ENCODE data around the gene CREB5.

Gene CREB5

GRCh38 chr7:28768577-28769147 lies 356.3 kb downstream of the CREB5 start:
- H3K27me3 ChIP-seq (ENCODE audit: control insufficient read depth, insufficient read depth, low read length): no peaks in the 10 kb centered on the region
- no peaks in the 10 kb centered on the region for H3K9me3 ChIP-seq (ENCODE audit: control insufficient read depth, low read length)
- no peak overlapping the region for H3K9ac ChIP-seq (ENCODE audit: low read length)
- no peaks in the 10 kb centered on the region for H3K36me3 ChIP-seq (ENCODE audit: control insufficient read depth, insufficient read depth, low read length)
- no peaks in the 10 kb centered on the region for H3K4me1 ChIP-seq (ENCODE audit: control insufficient read depth, insufficient read depth, low read length)
- H3K4me3 ChIP-seq (ENCODE audit: low read length): no peak overlapping the region

- H3K9ac ChIP-seq (ENCODE audit: low read length): no peak overlapping the region
- no peaks in the 10 kb centered on the region for H3K9me3 ChIP-seq (ENCODE audit: control insufficient read depth, low read length)
- H3K27me3 ChIP-seq (ENCODE audit: control insufficient read depth, insufficient read depth, low read length): no peaks in the 10 kb centered on the region
- no peaks in the 10 kb centered on the region for H3K4me1 ChIP-seq (ENCODE audit: control insufficient read depth, insufficient read depth, low read length)
- no peaks in the 10 kb centered on the region for H3K36me3 ChIP-seq (ENCODE audit: control insufficient read depth, insufficient read depth, low read length)
- H3K4me3 ChIP-seq (ENCODE audit: low read length): no peak overlapping the region
These were observed 359.7 kb downstream of the CREB5 start for GRCh38 chr7:28771906-28772622.

GRCh38 chr7:28773423-28774145 lies 361.3 kb downstream of the CREB5 start:
- Histone ChIP-seq H3K36me3 (ENCODE audit: control insufficient read depth, insufficient read depth, low read length) (no peaks in the 10 kb centered on the region), H3K27me3 (ENCODE audit: control insufficient read depth, insufficient read depth, low read length) (no peaks in the 10 kb centered on the region), H3K9me3 (ENCODE audit: control insufficient read depth, low read length) (no peaks in the 10 kb centered on the region), H3K4me1 (ENCODE audit: control insufficient read depth, insufficient read depth, low read length) (no peaks in the 10 kb centered on the region), H3K9ac (ENCODE audit: low read length) (no peak overlapping the region), H3K4me3 (ENCODE audit: low read length) (no peak overlapping the region)

- H3K4me3 ChIP-seq (ENCODE audit: low read length): no peak overlapping the region
These were observed 362.1 kb downstream of the CREB5 start for GRCh38 chr7:28774261-28774988.

GRCh38 chr7:28776463-28777157 lies 364.3 kb downstream of the CREB5 start:
- Histone ChIP-seq H3K27me3 (ENCODE audit: control insufficient read depth, insufficient read depth, low read length) (no peaks in the 10 kb centered on the region), H3K4me1 (ENCODE audit: control insufficient read depth, insufficient read depth, low read length) (no peaks in the 10 kb centered on the region), H3K4me3 (ENCODE audit: low read length) (no peak overlapping the region), H3K9me3 (ENCODE audit: control insufficient read depth, low read length) (no peaks in the 10 kb centered on the region), H3K36me3 (ENCODE audit: control insufficient read depth, insufficient read depth, low read length) (no peaks in the 10 kb centered on the region), H3K9ac (ENCODE audit: low read length) (no peak overlapping the region)

More at GRCh38 chr7:28774261-28774988, 362.1 kb downstream of the CREB5 start:
- no peaks in the 10 kb centered on the region for H3K4me1 ChIP-seq (ENCODE audit: control insufficient read depth, insufficient read depth, low read length)
- no peaks in the 10 kb centered on the region for H3K36me3 ChIP-seq (ENCODE audit: control insufficient read depth, insufficient read depth, low read length)
- H3K9me3 ChIP-seq (ENCODE audit: control insufficient read depth, low read length): no peaks in the 10 kb centered on the region
- H3K27me3 ChIP-seq (ENCODE audit: control insufficient read depth, insufficient read depth, low read length): no peaks in the 10 kb centered on the region
- no peak overlapping the region for H3K9ac ChIP-seq (ENCODE audit: low read length)

- H3K36me3 ChIP-seq (ENCODE audit: control insufficient read depth, insufficient read depth, low read length): no peaks in the 10 kb centered on the region
- H3K9ac ChIP-seq (ENCODE audit: low read length): no peak overlapping the region
- H3K9me3 ChIP-seq (ENCODE audit: control insufficient read depth, low read length): no peaks in the 10 kb centered on the region
- H3K27me3 ChIP-seq (ENCODE audit: control insufficient read depth, insufficient read depth, low read length): no peaks in the 10 kb centered on the region
- no peaks in the 10 kb centered on the region for H3K4me1 ChIP-seq (ENCODE audit: control insufficient read depth, insufficient read depth, low read length)
- no peak overlapping the region for H3K4me3 ChIP-seq (ENCODE audit: low read length)
These were observed 366.5 kb downstream of the CREB5 start for GRCh38 chr7:28778786-28779185.

- Histone ChIP-seq H3K9me3 (ENCODE audit: control insufficient read depth, low read length) (no peaks in the 10 kb centered on the region), H3K36me3 (ENCODE audit: control insufficient read depth, insufficient read depth, low read length) (no peaks in the 10 kb centered on the region), H3K9ac (ENCODE audit: low read length) (no peak overlapping the region), H3K4me1 (ENCODE audit: control insufficient read depth, insufficient read depth, low read length) (no peaks in the 10 kb centered on the region), H3K4me3 (ENCODE audit: low read length) (no peak overlapping the region), H3K27me3 (ENCODE audit: control insufficient read depth, insufficient read depth, low read length) (no peaks in the 10 kb centered on the region)
These were observed 367.6 kb downstream of the CREB5 start for GRCh38 chr7:28779954-28780353.

GRCh38 chr7:28782362-28782761 lies 370.0 kb downstream of the CREB5 start:
- Histone ChIP-seq H3K9me3 (ENCODE audit: control insufficient read depth, low read length) (no peaks in the 10 kb centered on the region), H3K4me1 (ENCODE audit: control insufficient read depth, insufficient read depth, low read length) (no peaks in the 10 kb centered on the region), H3K9ac (ENCODE audit: low read length) (no peak overlapping the region), H3K27me3 (ENCODE audit: control insufficient read depth, insufficient read depth, low read length) (no peaks in the 10 kb centered on the region), H3K36me3 (ENCODE audit: control insufficient read depth, insufficient read depth, low read length) (no peaks in the 10 kb centered on the region), H3K4me3 (ENCODE audit: low read length) (no peak overlapping the region)

- no peaks in the 10 kb centered on the region for H3K4me1 ChIP-seq (ENCODE audit: control insufficient read depth, insufficient read depth, low read length)
- H3K4me3 ChIP-seq (ENCODE audit: low read length): no peak overlapping the region
- H3K9ac ChIP-seq (ENCODE audit: low read length): no peak overlapping the region
- no peaks in the 10 kb centered on the region for H3K27me3 ChIP-seq (ENCODE audit: control insufficient read depth, insufficient read depth, low read length)
- H3K9me3 ChIP-seq (ENCODE audit: control insufficient read depth, low read length): no peaks in the 10 kb centered on the region
- no peaks in the 10 kb centered on the region for H3K36me3 ChIP-seq (ENCODE audit: control insufficient read depth, insufficient read depth, low read length)
These were observed 372.0 kb downstream of the CREB5 start for GRCh38 chr7:28784171-28784902.

GRCh38 chr7:28785041-28785995 lies 373.0 kb downstream of the CREB5 start:
- H3K27me3 ChIP-seq (ENCODE audit: control insufficient read depth, insufficient read depth, low read length): no peaks in the 10 kb centered on the region
- H3K9me3 ChIP-seq (ENCODE audit: control insufficient read depth, low read length): no peaks in the 10 kb centered on the region
- H3K4me3 ChIP-seq (ENCODE audit: low read length): no peak overlapping the region
- no peaks in the 10 kb centered on the region for H3K4me1 ChIP-seq (ENCODE audit: control insufficient read depth, insufficient read depth, low read length)
- no peak overlapping the region for H3K9ac ChIP-seq (ENCODE audit: low read length)
- H3K36me3 ChIP-seq (ENCODE audit: control insufficient read depth, insufficient read depth, low read length): no peaks in the 10 kb centered on the region

All from mucosa of stomach (tissue), 1 donor.